Keratinocyte (primary cell): ENCODE results near the gene LRRC18.

Experiments
- CTCF ChIP-seq, 3 experiments: IDR thresholded peaks in 1 of 3; conservative IDR thresholded peaks in 1 of 3; optimal IDR thresholded peaks in 1 of 3; 2 replicates in 2 of 3; 3 replicates in 1 of 3; pipeline versions ENCODE3 to v1.5.1; 2011; ENCODE audit warnings: low read length in 3 of 3, mild to moderate bottlenecking in 3 of 3, moderate library complexity in 2 of 3, control low read depth in 1 of 3, inconsistent platforms in 1 of 3; ENCODE audit not compliant: insufficient read depth in 2 of 3; ENCODE audit errors: extremely low read depth in 1 of 3
- EZH2 ChIP-seq: IDR thresholded peaks from one replicate; pipeline ENCODE4 v1.6.1; 2012; ENCODE audit warnings: inconsistent platforms, mild to moderate bottlenecking, low read length, moderate library complexity

- no peak for TF ChIP-seq EZH2
- TF ChIP-seq CTCF (optimal IDR thresholded peaks at IDR 0.05 in 1 of 3, IDR thresholded peaks at IDR 0.05 in 1 of 3, conservative IDR thresholded peaks at IDR 0.05 in 1 of 3; ENCODE audit: extremely low read depth in 1 of 3, insufficient read depth in 2 of 3, low read length in 3 of 3) = no peak
These were observed 4.8 kb downstream of the LRRC18 start for GRCh38 chr10:48934672-48935501.
